Stomach (tissue), 9 donors: ENCODE measurements around the gene ARHGAP29. TPM values are rescaled to one million over a fixed set of nuclear protein-coding genes. Genes with fewer than 3 reads are reported as not detected.
"Not testable (repeated sequence)": the region's sequence is repeated elsewhere in the genome, so short reads cannot be mapped to it uniquely, and the experiment has no call there.

Experiments
- DNase-seq, 2 donors: peaks; one replicate each; pipeline versions ENCODE4 v3.0.0 to v3.0.0-alpha.2; 2013 to 2019
- H3K27ac ChIP-seq, 5 donors: fragments of 200-600 bp in 4 of 5; sonication (generic) in 4 of 5; one replicate each; pipeline ENCODE4 v1.5.1; 2013 to 2019; ENCODE audit warnings: mild to moderate bottlenecking in 1 of 5, moderate library complexity in 1 of 5
- H3K27me3 ChIP-seq, 3 donors: fragments of 200-600 bp; sonication (generic); one replicate each; pipeline ENCODE4 v1.5.1; 2017 to 2019; ENCODE audit warnings: mixed run types in 1 of 3
- H3K36me3 ChIP-seq, 4 donors: fragments of 200-600 bp; sonication (generic); 1 replicate in 3 of 4; 2 replicates in 1 of 4; pipeline ENCODE4 v1.5.1; 2016 to 2019
- H3K4me1 ChIP-seq, 4 donors: fragments of 200-600 bp; sonication (generic); one replicate each; pipeline ENCODE4 v1.5.1; 2016 to 2019
- H3K4me3 ChIP-seq, 4 donors: fragments of 200-600 bp; sonication (generic) in 3 of 4; one replicate each; pipeline ENCODE4 v1.5.1; 2016 to 2019; ENCODE audit warnings: mild to moderate bottlenecking in 1 of 4
- H3K9me3 ChIP-seq, 4 donors: fragments of 200-600 bp; sonication (generic); one replicate each; pipeline ENCODE4 v1.5.1; 2016 to 2019
- EP300 ChIP-seq: sonication (generic); formaldehyde crosslinking; IDR thresholded peaks from one replicate; pipeline ENCODE4 v1.6.1; 2017; ENCODE audit warnings: antibody characterized with exemption
- POLR2A ChIP-seq, 4 donors: fragments of 450-650 bp; IDR thresholded peaks; one replicate each; pipeline ENCODE4 v1.6.1; 2016; ENCODE audit warnings: antibody characterized with exemption in 4 of 4, control low read depth in 2 of 4, mild to moderate bottlenecking in 1 of 4, moderate library complexity in 1 of 4
- POLR2AphosphoS5 ChIP-seq, 3 donors: sonication (generic); formaldehyde crosslinking; IDR thresholded peaks; one replicate each; pipeline ENCODE4 v1.6.1; 2016; ENCODE audit warnings: antibody characterized with exemption in 3 of 3
- WGBS, 5 donors: extraction: QIAGEN DNeasy Blood & Tissue Kit in 3 of 5; methylation state at CpG; one replicate each; pipeline versions ENCODE4 v1.1.5 to v1.1.7; 2013 to 2018; 5-methylcytosine and 5-hydroxymethylcytosine counted together
- intact Hi-C: fragments of 100-400 bp; cut with DNase I; formaldehyde crosslinking; loops from one replicate; pipeline ENCODE4 v1.15.1; 2023; ENCODE audit warnings: low total_unique reads
- polyA plus RNA-seq, 3 donors: library from polyadenylated mRNA; stranded (reverse); fragments of 200-250 nt; gene quantifications; one replicate each; pipeline ENCODE4 v1.2.3, GENCODE V29; 2013
- total RNA-seq, 5 donors: library from RNA; depleted of rRNA; stranded (reverse); fragments of >200 nt; gene quantifications; one replicate each; pipeline versions ENCODE4 v1.1.0 to v1.2.3, GENCODE V29; 2014 to 2016
- TF ChIP-seq, protein P1 (sequence below), 7 experiments: fragments of 450-650 bp in 4 of 7; fragments of 200-600 bp in 3 of 7; sonication (generic) in 3 of 7; IDR thresholded peaks; one replicate each; pipeline ENCODE4 v1.5.1; 2016 to 2019; ENCODE audit warnings: antibody characterized with exemption in 7 of 7, control low read depth in 2 of 7, mild to moderate bottlenecking in 1 of 7
- donor health status: healthy with polysubstance abuse.
- donor health status: Bipolar disorder and iron deficiency.
- donor health status: healthy.

Gene ARHGAP29
- total and polyA plus RNA-seq, 8 donors = 4.4 to 90.9 (median 17.6) TPM

DNA sequence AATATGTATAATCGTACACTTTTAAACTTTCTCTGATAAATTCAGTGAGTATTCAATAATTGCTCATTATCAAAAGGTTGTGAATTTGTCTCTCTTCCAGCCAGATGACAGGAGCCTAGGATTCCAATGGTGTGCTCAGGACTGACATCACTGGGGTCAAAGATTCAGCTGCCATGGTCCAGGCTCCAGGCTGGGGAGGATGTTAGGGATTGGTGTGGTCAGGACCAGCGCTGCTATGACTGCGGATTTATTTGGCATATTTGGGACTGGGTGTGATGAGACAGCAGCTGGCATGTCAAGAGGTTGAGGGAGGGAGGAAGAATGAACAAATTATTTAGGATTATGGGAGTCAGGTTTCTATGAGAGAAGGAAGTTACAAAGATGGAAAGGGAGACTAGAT, 68.3 kb downstream of the ARHGAP29 start:
- H3K4me1 ChIP-seq = no peaks in the 10 kb centered on the region
- peaks cover 0 to 3% (median 0%) of the 10 kb centered on the region in 4 donors for H3K9me3 ChIP-seq
- TF ChIP-seq POLR2A (IDR thresholded peaks at IDR 0.05) (no peak), POLR2AphosphoS5 (IDR thresholded peaks at IDR 0.05) (no peak), EP300 (no peak)
- TF ChIP-seq, protein P1, sequence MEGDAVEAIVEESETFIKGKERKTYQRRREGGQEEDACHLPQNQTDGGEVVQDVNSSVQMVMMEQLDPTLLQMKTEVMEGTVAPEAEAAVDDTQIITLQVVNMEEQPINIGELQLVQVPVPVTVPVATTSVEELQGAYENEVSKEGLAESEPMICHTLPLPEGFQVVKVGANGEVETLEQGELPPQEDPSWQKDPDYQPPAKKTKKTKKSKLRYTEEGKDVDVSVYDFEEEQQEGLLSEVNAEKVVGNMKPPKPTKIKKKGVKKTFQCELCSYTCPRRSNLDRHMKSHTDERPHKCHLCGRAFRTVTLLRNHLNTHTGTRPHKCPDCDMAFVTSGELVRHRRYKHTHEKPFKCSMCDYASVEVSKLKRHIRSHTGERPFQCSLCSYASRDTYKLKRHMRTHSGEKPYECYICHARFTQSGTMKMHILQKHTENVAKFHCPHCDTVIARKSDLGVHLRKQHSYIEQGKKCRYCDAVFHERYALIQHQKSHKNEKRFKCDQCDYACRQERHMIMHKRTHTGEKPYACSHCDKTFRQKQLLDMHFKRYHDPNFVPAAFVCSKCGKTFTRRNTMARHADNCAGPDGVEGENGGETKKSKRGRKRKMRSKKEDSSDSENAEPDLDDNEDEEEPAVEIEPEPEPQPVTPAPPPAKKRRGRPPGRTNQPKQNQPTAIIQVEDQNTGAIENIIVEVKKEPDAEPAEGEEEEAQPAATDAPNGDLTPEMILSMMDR (IDR thresholded peaks at IDR 0.05) = no peak
- no peak overlapping the region for H3K4me3 ChIP-seq
- no peak overlapping the region for H3K27ac ChIP-seq
- WGBS, 5 donors = 82 to 96% (median 88%) methylated on average over 3 of the region's 3 CpGs
- intact Hi-C loops = no loop called here
- no peak for DNase-seq
- no peaks in the 10 kb centered on the region for H3K27me3 ChIP-seq
- H3K36me3 ChIP-seq = peaks cover 0 to 23% (median 20%) of the 10 kb centered on the region in 4 donors

DNA sequence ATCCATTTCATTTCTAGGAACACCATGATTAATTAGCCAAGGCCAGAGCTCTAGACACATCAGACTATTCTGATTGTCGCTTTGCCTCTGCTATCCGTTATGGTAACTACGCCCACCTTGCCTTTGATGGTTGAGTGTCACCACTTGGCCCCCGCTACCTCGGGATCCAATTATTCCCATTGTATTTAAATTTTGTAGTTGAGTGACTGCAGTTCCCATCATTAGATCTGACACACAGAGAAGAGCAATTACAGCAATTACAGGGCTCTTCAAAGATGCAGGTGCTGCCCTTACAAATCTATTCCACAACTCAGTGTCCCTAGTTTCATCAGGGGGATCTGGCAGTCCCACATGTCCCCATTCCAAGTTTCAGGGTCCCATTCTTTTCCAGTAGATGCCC, 71.5 kb downstream of the ARHGAP29 start:
- H3K36me3 ChIP-seq = peaks cover 0 to under 1% (median 0%) of the 10 kb centered on the region in 4 donors
- WGBS, 5 donors = 91 to 98% (median 93%) methylated on average over 5 of the region's 5 CpGs
- no peak overlapping the region for H3K4me3 ChIP-seq
- intact Hi-C loops = no loop called here
- H3K27me3 ChIP-seq = no peaks in the 10 kb centered on the region
- H3K9me3 ChIP-seq = peaks cover 0 to 3% (median 0%) of the 10 kb centered on the region in 4 donors
- no peak for DNase-seq
- TF ChIP-seq POLR2A (IDR thresholded peaks at IDR 0.05) = no peak
- TF ChIP-seq, protein P1 (IDR thresholded peaks at IDR 0.05) = no peak
- no peak for TF ChIP-seq EP300
- TF ChIP-seq POLR2AphosphoS5 (IDR thresholded peaks at IDR 0.05) = no peak
- H3K4me1 ChIP-seq = no peaks in the 10 kb centered on the region
- no peak overlapping the region for H3K27ac ChIP-seq

DNA sequence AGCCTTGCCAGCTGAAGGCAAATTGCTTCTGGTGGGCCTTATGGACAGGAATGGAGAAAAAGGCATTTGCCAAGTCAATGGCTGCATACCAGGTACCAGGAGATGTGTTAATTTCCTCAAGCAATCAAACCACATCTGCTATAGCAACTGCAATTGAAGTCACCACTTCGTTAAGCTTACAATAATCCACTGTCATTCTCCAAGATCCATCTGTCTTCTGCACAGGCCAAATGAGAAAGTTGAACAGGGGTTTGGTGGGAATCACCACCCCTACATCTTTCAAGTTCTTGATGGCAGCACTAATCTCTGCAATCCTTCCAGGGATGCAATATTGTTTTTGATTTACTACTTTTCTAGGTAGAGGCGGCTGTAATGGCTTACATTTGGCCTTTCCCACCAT, 72.5 kb downstream of the ARHGAP29 start:
- H3K4me3 ChIP-seq, H3K9me3 ChIP-seq, DNase-seq, H3K27ac ChIP-seq, H3K4me1 ChIP-seq, intact Hi-C loops, H3K36me3 ChIP-seq, H3K27me3 ChIP-seq: not testable (repeated sequence)
- 71 to 93% (median 84%) methylated on average over 2 of the region's 2 CpGs for WGBS, 5 donors

DNA sequence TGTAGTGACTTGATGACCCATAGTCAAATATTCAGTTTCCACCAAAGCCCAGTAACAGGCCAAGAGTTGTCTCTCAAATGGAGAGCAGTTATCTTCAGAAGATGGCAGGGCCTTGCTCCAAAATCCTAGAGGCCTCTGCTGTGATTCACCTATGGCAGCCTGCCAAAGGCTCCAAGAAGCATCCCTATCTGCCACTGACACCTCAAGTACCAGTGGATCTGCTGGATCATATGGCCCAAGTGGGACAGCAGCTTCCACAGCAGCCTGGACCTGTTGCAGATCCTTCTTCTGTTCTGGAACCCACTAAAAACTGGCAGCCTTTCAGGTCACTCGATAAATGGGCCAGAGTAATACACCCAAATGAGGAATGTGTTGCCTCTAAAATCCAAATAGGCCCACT, 73.3 kb downstream of the ARHGAP29 start:
- intact Hi-C loops, H3K36me3 ChIP-seq, DNase-seq, H3K9me3 ChIP-seq, H3K27me3 ChIP-seq, H3K4me1 ChIP-seq, H3K4me3 ChIP-seq, H3K27ac ChIP-seq: not testable (repeated sequence)
- 85 to 100% (median 96%) methylated on average over 1 of the region's 1 CpG for WGBS, 5 donors

DNA sequence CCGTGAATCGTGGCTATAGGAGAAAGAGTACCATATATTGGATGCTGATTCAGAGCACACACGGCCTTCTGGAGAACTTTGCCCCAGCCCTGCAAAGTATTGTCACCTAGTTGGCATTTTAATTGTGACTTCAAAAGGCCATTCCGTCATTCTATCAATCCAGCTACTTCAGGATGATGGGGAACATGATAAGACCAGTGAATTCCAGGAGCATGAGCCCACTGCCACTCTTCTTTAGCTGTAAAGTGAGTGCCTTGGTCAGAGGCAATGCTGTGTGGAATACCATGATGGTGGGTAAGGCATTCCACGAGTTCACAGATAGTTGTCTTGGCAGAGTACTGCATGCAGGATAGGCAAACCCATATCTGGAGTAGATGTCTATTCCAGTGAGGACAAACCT, 74.1 kb downstream of the ARHGAP29 start:
- H3K4me3 ChIP-seq, DNase-seq, H3K27ac ChIP-seq, intact Hi-C loops, H3K9me3 ChIP-seq, H3K4me1 ChIP-seq, H3K27me3 ChIP-seq, H3K36me3 ChIP-seq: not testable (repeated sequence)
- 85 to 90% (median 86%) methylated on average over 5 of the region's 5 CpGs for WGBS, 5 donors

DNA sequence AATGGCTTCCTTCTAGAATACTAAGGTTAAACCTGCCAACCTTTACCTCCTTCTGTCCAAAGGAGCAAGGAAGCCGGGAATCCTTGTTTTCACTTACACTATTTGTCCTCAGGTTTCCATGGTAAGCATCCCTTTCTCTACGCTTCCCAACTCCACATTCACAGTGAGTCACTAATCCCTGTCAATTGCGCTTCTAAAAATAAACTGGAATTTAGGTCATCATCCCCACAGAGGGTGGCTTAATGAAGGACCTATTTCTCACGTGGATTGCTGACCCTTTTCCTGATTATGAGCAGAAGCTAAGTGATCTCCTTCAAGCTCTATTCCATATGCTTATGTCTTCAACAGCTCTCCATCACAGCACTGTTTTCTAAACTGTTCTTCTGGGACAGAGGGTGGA, 76.6 kb downstream of the ARHGAP29 start:
- DNase-seq = peak in 1 of 2 donors; percentile 13
- 43 to 59% (median 57%) methylated on average over 4 of the region's 4 CpGs for WGBS, 5 donors
- intact Hi-C loops = no loop called here
- Histone ChIP-seq H3K27ac (no peak overlapping the region), H3K4me3 (no peak overlapping the region), H3K4me1 (no peaks in the 10 kb centered on the region), H3K9me3 (peaks cover 0 to under 1% (median 0%) of the 10 kb centered on the region in 4 donors), H3K36me3 (no peaks in the 10 kb centered on the region), H3K27me3 (no peaks in the 10 kb centered on the region)
- TF ChIP-seq EP300 (no peak), POLR2AphosphoS5 (IDR thresholded peaks at IDR 0.05) (peak in 1 of 3 donors; percentile 11), POLR2A (IDR thresholded peaks at IDR 0.05) (no peak)
